GM23338 (cell line): Measurements from ENCODE around the gene BCL10. TPM values are rescaled to one million over a fixed set of nuclear protein-coding genes. Genes with fewer than 3 reads are reported as not detected.

Experiments
- ATAC-seq: fragments of 200-7000 bp; cut with Tn5 transposase; 3 replicates; pipeline ENCODE4 v1.9.1; 2020
- DNase-seq: peaks from one replicate; pipeline ENCODE4 v3.0.0-alpha.2; 2015; ENCODE audit warnings: low spot score
- H2AFZ ChIP-seq: fragments of 200-600 bp; sonication (generic); 2 replicates; pipeline ENCODE4 v1.8.0; 2016; ENCODE audit warnings: antibody characterized with exemption, mild to moderate bottlenecking, moderate library complexity
- H3F3A ChIP-seq: fragments of 200-600 bp; sonication (generic); replicated peaks from 2 replicates; pipeline ENCODE4 v1.8.0; 2017; ENCODE audit warnings: antibody characterized with exemption, mixed run types, low read depth
- H3K27ac ChIP-seq: fragments of 200-600 bp; sonication (generic); 2 replicates; pipeline ENCODE4 v1.6.1; 2016; ENCODE audit warnings: low read depth
- H3K27me3 ChIP-seq: fragments of 200-600 bp; sonication (generic); 2 replicates; pipeline ENCODE4 v1.8.0; 2016; ENCODE audit warnings: mild to moderate bottlenecking, mixed run types, moderate library complexity; ENCODE audit not compliant: insufficient read depth
- H3K36me3 ChIP-seq: fragments of 200-600 bp; sonication (generic); 2 replicates; pipeline ENCODE4 v1.8.0; 2016; ENCODE audit warnings: mild to moderate bottlenecking; ENCODE audit not compliant: insufficient read depth
- H3K4me1 ChIP-seq: fragments of 200-600 bp; sonication (generic); 2 replicates; pipeline ENCODE4 v1.8.0; 2016; ENCODE audit warnings: mild to moderate bottlenecking, moderate library complexity; ENCODE audit not compliant: insufficient read depth
- H3K4me2 ChIP-seq: fragments of 200-600 bp; sonication (generic); 2 replicates; pipeline ENCODE4 v1.7.1; 2017; ENCODE audit warnings: mixed run types
- H3K4me3 ChIP-seq: fragments of 200-600 bp; sonication (generic); 2 replicates; pipeline ENCODE4 v1.6.1; 2016; ENCODE audit warnings: mixed run types
- H3K79me2 ChIP-seq: fragments of 200-600 bp; sonication (generic); replicated peaks from 2 replicates; pipeline ENCODE4 v1.8.0; 2017; ENCODE audit warnings: mild to moderate bottlenecking; ENCODE audit not compliant: insufficient read depth
- H3K9me2 ChIP-seq: fragments of 200-600 bp; sonication (generic); 2 replicates; pipeline ENCODE4 v1.8.0; 2017; ENCODE audit not compliant: insufficient read depth
- H4K20me1 ChIP-seq: fragments of 200-600 bp; sonication (generic); replicated peaks from 2 replicates; pipeline ENCODE4 v1.8.0; 2017; ENCODE audit warnings: mild to moderate bottlenecking; ENCODE audit not compliant: insufficient read depth
- H3K27ac Mint-ChIP-seq: 2 replicates; pipeline ENCODE4 v1.8.0; 2020; ENCODE audit warnings: inconsistent platforms, mild to moderate bottlenecking, moderate library complexity, mixed read lengths
- H3K27me3 Mint-ChIP-seq: 3 replicates; pipeline ENCODE4 v1.8.0; 2022; ENCODE audit warnings: low read depth, mild to moderate bottlenecking, moderate library complexity, mixed read lengths, inconsistent platforms; ENCODE audit not compliant: insufficient read depth, poor library complexity
- H3K36me3 Mint-ChIP-seq: 3 replicates; pipeline ENCODE4 v1.8.0; 2021; ENCODE audit warnings: low read depth, mild to moderate bottlenecking, inconsistent platforms, moderate library complexity, mixed read lengths
- H3K4me1 Mint-ChIP-seq: 3 replicates; pipeline ENCODE4 v1.8.0; 2020; ENCODE audit warnings: mild to moderate bottlenecking, inconsistent platforms, mixed read lengths
- H3K4me3 Mint-ChIP-seq: 3 replicates; pipeline ENCODE4 v1.8.0; 2021; ENCODE audit warnings: moderate library complexity, mild to moderate bottlenecking, inconsistent platforms, mixed read lengths
- H3K9me3 Mint-ChIP-seq: 3 replicates; pipeline ENCODE4 v1.8.0; 2020; ENCODE audit warnings: moderate library complexity, mild to moderate bottlenecking, inconsistent platforms, mixed read lengths
- EZH2phosphoT487 ChIP-seq: fragments of 200-600 bp; sonication (generic); IDR thresholded peaks from one replicate; pipeline ENCODE4 v1.8.1; 2018; ENCODE audit warnings: antibody characterized with exemption; ENCODE audit not compliant: unreplicated experiment
- STAT1 ChIP-seq: IDR thresholded peaks from one replicate; pipeline ENCODE4 v1.6.1; 2016; ENCODE audit warnings: antibody characterized with exemption; ENCODE audit not compliant: unreplicated experiment
- ZNF331 ChIP-seq: fragments of 250-450 bp; sonication (Bioruptor Pico); IDR thresholded peaks from 2 replicates; pipeline ENCODE4 v1.5.0; 2020; ENCODE audit warnings: low read depth, mild to moderate bottlenecking, moderate library complexity
- polyA plus RNA-seq: library from polyadenylated mRNA; unstranded; fragments of >200 nt; fragmentation: Nextera tagmentation; extraction: Ambion mirVana; gene quantifications from 2 replicates; pipeline ENCODE4 v1.2.1, GENCODE V29; 2016
- total RNA-seq: library from RNA; depleted of rRNA; stranded (reverse); fragments of >200 nt; shearing (Covaris generic); gene quantifications from 2 replicates; pipeline ENCODE4 v1.2.3, GENCODE V29; 2014
- TF ChIP-seq, protein P1 (sequence below): fragments of 250-450 bp; sonication (Bioruptor Pico); IDR thresholded peaks from 2 replicates; pipeline ENCODE4 v1.5.0; 2020; ENCODE audit warnings: mild to moderate bottlenecking, moderate library complexity
- TF ChIP-seq, protein P2 (sequence below), 2 experiments: fragments of 200-600 bp in 1 of 2; sonication (generic) in 1 of 2; conservative IDR thresholded peaks; 2 replicates each; pipeline versions ENCODE4 v1.5.1 to v1.6.1; 2016 to 2017; ENCODE audit warnings: antibody characterized with exemption in 2 of 2, low read depth in 2 of 2, mild to moderate bottlenecking in 2 of 2, moderate library complexity in 1 of 2

The BCL10 gene
- total and polyA plus RNA-seq, 2 experiments from 2014 or later: 23.1 to 33.7 TPM

- TF ChIP-seq, protein P1, sequence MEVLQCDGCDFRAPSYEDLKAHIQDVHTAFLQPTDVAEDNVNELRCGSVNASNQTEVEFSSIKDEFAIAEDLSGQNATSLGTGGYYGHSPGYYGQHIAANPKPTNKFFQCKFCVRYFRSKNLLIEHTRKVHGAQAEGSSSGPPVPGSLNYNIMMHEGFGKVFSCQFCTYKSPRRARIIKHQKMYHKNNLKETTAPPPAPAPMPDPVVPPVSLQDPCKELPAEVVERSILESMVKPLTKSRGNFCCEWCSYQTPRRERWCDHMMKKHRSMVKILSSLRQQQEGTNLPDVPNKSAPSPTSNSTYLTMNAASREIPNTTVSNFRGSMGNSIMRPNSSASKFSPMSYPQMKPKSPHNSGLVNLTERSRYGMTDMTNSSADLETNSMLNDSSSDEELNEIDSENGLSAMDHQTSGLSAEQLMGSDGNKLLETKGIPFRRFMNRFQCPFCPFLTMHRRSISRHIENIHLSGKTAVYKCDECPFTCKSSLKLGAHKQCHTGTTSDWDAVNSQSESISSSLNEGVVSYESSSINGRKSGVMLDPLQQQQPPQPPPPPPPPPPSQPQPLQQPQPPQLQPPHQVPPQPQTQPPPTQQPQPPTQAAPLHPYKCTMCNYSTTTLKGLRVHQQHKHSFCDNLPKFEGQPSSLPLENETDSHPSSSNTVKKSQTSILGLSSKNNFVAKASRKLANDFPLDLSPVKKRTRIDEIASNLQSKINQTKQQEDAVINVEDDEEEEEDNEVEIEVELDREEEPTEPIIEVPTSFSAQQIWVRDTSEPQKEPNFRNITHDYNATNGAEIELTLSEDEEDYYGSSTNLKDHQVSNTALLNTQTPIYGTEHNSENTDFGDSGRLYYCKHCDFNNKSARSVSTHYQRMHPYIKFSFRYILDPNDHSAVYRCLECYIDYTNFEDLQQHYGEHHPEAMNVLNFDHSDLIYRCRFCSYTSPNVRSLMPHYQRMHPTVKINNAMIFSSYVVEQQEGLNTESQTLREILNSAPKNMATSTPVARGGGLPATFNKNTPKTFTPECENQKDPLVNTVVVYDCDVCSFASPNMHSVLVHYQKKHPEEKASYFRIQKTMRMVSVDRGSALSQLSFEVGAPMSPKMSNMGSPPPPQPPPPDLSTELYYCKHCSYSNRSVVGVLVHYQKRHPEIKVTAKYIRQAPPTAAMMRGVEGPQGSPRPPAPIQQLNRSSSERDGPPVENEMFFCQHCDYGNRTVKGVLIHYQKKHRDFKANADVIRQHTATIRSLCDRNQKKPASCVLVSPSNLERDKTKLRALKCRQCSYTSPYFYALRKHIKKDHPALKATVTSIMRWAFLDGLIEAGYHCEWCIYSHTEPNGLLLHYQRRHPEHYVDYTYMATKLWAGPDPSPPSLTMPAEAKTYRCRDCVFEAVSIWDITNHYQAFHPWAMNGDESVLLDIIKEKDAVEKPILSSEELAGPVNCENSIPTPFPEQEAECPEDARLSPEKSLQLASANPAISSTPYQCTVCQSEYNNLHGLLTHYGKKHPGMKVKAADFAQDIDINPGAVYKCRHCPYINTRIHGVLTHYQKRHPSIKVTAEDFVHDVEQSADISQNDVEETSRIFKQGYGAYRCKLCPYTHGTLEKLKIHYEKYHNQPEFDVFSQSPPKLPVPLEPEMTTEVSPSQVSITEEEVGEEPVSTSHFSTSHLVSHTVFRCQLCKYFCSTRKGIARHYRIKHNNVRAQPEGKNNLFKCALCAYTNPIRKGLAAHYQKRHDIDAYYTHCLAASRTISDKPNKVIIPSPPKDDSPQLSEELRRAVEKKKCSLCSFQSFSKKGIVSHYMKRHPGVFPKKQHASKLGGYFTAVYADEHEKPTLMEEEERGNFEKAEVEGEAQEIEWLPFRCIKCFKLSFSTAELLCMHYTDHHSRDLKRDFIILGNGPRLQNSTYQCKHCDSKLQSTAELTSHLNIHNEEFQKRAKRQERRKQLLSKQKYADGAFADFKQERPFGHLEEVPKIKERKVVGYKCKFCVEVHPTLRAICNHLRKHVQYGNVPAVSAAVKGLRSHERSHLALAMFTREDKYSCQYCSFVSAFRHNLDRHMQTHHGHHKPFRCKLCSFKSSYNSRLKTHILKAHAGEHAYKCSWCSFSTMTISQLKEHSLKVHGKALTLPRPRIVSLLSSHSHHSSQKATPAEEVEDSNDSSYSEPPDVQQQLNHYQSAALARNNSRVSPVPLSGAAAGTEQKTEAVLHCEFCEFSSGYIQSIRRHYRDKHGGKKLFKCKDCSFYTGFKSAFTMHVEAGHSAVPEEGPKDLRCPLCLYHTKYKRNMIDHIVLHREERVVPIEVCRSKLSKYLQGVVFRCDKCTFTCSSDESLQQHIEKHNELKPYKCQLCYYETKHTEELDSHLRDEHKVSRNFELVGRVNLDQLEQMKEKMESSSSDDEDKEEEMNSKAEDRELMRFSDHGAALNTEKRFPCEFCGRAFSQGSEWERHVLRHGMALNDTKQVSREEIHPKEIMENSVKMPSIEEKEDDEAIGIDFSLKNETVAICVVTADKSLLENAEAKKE (CRISPR knock-in tag): no peak
- TF ChIP-seq, protein P2, sequence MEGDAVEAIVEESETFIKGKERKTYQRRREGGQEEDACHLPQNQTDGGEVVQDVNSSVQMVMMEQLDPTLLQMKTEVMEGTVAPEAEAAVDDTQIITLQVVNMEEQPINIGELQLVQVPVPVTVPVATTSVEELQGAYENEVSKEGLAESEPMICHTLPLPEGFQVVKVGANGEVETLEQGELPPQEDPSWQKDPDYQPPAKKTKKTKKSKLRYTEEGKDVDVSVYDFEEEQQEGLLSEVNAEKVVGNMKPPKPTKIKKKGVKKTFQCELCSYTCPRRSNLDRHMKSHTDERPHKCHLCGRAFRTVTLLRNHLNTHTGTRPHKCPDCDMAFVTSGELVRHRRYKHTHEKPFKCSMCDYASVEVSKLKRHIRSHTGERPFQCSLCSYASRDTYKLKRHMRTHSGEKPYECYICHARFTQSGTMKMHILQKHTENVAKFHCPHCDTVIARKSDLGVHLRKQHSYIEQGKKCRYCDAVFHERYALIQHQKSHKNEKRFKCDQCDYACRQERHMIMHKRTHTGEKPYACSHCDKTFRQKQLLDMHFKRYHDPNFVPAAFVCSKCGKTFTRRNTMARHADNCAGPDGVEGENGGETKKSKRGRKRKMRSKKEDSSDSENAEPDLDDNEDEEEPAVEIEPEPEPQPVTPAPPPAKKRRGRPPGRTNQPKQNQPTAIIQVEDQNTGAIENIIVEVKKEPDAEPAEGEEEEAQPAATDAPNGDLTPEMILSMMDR (conservative IDR thresholded peaks at IDR 0.05; ENCODE audit: low read depth in 2 of 2): no peak
- TF ChIP-seq EZH2phosphoT487: no peak
- no peak for TF ChIP-seq ZNF331 (CRISPR knock-in tag)
Measured at GRCh38 chr1:85316321-85316720, 39.9 kb upstream of the BCL10 start (continued).

GRCh38 chr1:85315789-85316188 lies 39.4 kb upstream of the BCL10 start:
- Mint-ChIP-seq H3K27me3 (no peaks in the 10 kb centered on the region), H3K36me3 (no peaks in the 10 kb centered on the region), H3K4me1 (peaks cover 10% of the 10 kb centered on the region), H3K4me3 (no peak overlapping the region), H3K27ac (no peak overlapping the region), H3K9me3 (no peaks in the 10 kb centered on the region)
- Histone ChIP-seq H3K4me2 (no peak overlapping the region), H4K20me1 (no peaks in the 10 kb centered on the region), H3F3A (no peaks in the 10 kb centered on the region), H3K27ac (no peak overlapping the region), H3K4me3 (no peak overlapping the region), H3K36me3 (no peaks in the 10 kb centered on the region), H3K4me1 (peaks cover 9% of the 10 kb centered on the region; the same call in 1 of the 2 replicates), H3K27me3 (no peaks in the 10 kb centered on the region), H3K9me2 (peaks cover 11% of the 10 kb centered on the region; the same call in 1 of the 2 replicates), H3K79me2 (no peaks in the 10 kb centered on the region), H2AFZ (no peak overlapping the region)
- TF ChIP-seq STAT1: no peak
- ATAC-seq: no peak
- no peak for DNase-seq
